Dermis microvascular lymphatic vessel endothelial cell (primary cell): ENCODE measurements around the gene SH2D3C. TPM values are rescaled to one million over a fixed set of nuclear protein-coding genes. Genes with fewer than 3 reads are reported as not detected.
A peak's percentile ranks its signal among the peaks of the same experiment; 100 is the strongest.

Experiments used
- DNase-seq, 2 donors: peaks; one replicate each; pipeline versions ENCODE4 v3.0.0 to v3.0.0-alpha.2; 2010; ENCODE audit warnings: low read depth in 2 of 2
- total RNA-seq: library from RNA; depleted of rRNA; stranded (reverse); fragments of >200 nt; gene quantifications from 2 replicates; pipeline ENCODE4 v1.2.1, GENCODE V29; 2014

SH2D3C gene
- 61.5 and 100 TPM in 2 replicates for total RNA-seq

DNA sequence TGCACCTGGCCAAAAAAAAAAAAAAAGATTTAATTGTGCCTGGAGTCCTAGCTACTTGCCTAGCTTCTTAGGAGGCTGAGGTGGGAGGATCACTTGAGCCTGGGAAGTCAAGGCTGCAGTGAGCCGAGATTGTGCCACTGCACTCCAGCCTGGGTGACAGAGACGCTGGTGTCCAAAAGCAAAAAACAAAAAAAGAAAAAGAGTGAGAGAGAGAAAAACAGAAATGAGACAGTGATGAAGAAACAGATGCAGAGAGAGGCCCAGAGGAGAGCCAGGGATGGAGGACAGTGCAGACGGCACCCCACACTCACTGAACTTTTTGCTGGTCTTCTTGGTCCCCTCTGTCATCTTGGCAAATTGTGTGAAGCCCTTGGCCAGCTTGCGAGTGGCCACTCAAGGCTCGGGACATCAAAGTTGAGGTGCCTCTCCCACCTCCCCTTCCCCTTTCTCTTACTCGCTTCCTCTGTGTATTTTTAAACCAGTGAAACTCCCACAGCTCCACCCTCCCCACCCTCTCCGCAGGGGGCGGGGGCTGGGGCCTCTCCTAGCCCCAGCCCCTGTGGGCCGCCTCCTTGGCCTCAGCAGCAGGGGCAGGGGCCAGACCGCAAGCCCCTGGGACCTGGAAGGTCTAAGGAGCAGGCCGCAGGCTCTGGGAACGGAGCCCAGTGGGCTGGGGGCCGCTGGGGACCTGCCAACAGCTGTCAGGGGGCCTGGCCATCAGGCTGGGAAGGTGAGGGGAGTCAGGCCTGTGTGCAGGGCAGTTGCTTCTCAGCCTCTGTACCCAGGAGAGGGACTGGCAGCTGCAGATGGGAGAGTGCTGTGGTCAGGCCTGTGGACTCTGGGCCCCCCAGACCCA, at the start of gene SH2D3C:
Gene SH2D3C, minus strand, starts transcription at position 387 of the 856 bp plus-strand sequence. Its CDS starts 39 bp downstream, at position 348.
- no peak for DNase-seq

DNA sequence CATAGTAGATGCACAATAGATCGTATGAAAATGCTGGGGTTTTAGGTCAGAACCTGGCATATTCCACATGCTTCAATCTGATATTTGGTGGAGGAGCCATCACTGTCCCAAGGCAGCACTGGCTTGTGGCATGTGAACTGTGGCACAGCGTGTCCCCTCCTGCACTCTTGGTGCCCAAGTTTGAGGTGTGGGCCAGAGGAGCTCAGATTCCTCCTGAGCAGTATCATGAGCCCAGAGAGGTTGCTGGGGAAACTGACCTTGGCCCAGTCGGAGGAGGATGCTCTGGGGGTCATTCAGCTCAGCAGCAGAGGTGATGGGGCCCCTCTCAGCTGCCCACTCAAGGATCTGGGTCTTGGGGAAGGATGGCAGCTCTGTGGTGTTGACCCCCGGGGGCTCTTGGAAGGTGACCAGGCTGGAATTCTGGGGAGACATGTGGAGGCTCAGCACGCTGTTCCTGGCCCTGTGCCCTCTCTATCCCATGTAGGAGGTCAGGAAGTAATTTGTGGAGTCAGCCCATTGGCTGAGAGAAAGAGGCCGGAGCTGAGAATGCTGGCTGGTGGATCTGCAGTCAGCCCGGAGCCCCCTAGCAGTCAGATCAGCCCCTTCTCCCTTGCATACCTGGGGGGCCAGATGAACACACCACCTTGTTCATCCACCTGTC, 47.9 kb upstream of the SH2D3C start:
- DNase-seq = peak in 1 of 2 donors; percentile 19

DNA sequence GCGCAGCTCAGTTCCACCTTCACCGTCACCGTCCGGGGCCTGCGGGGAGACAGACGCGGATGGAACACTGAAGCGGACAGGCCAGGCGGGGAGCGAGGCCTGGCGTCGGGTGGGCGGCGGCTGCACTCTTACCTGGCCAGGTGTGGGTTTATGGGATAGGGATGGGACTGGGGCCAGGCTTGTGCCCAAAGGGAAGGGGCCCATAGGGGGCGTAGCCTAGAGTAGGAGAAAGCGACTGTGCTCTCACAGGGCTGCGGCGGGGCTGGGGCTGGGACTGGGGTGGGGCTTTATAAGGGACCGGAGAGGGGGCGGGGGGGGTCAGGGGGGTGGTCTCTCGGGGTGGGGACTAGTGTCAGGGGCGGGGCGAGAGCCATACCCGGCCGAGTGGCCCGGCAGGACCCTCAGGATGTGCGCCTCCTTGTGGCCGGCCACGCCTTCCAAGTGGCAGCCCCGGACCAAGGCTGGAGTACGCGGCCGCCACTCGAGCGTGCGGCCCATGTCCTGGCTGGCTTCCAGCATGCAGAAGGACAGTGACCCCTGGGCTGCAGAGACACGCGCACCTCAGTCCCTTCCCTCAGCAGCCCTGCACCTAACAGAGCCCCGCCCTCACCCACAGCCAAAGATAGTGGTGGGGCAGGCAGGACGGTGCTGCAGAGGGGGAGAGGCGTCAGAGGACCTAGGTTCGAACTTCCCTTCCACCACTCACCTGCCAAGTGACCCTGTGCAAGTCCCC, 47.0 kb upstream of the SH2D3C start:
- peak in 1 of 2 donors; percentile 40 for DNase-seq

DNA sequence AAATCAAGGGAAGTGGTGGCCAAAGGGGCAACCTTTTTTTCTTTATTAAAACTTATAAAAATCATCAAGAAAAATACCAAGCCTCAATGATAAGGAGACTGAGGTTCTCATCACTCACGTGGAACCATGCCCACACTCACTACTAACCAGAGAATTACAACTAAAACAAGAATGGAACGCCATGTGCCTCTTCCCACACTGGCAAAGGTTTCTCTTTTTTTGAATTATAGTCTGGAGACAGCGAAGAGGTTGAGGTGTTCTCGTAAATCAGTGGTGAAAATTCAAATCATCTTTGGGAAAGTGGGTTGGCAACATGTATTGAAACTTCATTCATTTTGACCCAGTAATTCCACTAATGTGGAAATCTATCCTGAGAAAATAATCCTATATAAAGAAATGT, 43.6 kb upstream of the SH2D3C start:
- DNase-seq = no peak

GRCh38 chr9:127818574-127818973, 40.1 kb upstream of the SH2D3C start:
- no peak for DNase-seq

DNA sequence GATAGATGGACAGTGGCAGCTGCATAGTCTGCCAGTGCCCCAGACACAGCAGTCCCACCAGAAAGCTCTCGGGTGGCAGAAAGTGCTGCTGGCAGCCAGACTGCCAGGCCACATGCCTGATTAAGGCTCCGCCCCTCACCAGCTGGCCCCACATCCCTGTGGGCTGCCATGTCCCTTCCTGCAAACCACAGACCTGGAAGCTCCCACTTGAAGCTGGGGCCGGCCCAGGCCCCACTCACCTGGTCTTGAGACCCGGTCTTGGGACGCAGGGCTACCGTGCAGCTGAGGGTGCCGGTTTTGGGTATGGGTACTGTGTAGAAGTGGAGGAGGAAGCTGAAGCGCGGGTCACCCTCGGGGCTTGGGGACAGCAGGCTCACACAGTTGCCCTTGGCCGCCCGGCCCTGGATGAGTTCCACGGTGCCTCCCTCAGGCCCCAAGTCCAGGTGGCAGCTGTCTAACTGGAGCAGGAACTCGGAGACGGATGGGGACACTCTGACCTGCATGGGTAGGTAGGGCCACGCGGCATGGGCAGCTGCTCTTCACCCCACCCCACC, 39.5 kb upstream of the SH2D3C start:
- no peak for DNase-seq

DNA sequence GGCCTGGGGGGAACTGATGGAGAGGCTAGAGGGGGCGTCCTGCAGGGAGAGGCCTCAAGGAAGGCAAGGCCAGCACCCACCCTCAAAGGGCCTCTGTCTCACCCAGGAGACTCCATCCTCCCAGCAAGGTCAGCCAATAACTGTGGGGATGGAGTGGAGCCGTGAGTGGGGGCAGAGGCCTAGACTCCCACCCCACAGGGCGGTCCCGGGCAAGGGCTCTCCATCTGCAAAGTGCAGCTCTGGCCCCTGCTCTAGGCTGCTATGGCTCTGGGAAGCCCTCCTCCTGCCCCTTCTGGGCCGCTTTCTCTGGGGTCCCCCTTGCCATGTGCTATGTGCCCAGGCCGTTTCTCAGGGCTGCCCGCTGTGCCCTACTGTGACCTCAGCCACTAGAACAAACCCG, 38.3 kb upstream of the SH2D3C start:
- DNase-seq = no peak

DNA sequence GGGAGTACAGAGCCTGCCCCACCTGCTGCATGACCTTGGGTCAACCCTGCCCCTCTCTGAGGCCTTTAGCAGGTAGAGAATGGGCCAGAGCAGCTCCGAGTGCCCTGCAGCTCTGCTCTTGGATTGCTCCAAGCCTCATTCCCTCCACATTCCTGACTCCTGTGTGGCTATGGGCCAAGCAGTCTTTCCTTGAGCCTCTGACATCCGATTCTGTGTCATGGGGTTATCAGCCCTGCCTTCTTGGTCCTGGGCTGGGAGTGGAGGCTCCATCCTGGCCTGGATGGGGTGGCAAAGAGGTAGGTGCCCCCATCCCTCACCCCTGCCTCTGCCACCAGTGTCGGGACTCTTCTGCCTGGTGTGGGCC, 37.9 kb upstream of the SH2D3C start:
- no peak for DNase-seq

DNA sequence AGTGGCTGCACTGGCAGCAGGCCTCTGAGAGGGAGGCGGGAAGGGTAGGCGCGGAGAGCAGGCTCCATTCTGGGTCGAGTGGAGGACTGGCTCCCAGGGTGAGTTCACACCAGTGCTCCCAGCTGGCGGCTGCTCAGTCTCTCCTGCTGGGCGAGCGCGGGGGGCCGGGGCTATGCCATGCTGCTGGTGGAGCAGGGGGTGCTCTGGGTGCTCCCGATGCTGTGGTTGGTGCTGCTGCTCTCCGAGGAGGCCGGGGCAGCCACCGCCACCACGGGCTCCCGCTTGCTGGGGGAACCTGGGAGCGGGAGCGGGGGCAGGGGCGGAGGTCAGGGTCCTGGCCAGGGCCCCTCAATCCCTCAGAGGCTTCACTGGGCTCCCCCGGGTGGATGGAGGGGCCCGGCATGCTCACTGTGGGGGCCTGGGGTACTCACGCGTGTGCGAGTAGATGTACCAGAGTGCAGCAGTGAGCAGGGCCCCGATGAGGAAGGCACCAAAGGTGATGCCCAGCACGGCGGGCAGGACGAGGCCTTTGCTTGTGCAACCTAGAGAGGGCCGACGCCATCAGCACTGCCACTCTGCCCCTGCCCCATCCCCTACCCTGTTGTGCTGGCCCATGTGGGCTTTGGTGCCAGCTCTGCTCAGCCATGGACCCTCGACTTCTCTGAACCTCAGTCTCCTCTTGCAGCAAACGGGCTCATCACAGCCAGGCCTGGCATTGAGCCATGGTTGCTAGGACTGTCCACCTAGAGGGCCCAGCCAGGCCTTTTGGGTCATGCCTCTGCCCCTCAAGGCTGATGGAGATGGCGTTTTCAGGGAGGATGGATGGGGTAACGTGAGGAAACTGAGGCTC, 37.3 kb upstream of the SH2D3C start:
- DNase-seq = no peak

DNA sequence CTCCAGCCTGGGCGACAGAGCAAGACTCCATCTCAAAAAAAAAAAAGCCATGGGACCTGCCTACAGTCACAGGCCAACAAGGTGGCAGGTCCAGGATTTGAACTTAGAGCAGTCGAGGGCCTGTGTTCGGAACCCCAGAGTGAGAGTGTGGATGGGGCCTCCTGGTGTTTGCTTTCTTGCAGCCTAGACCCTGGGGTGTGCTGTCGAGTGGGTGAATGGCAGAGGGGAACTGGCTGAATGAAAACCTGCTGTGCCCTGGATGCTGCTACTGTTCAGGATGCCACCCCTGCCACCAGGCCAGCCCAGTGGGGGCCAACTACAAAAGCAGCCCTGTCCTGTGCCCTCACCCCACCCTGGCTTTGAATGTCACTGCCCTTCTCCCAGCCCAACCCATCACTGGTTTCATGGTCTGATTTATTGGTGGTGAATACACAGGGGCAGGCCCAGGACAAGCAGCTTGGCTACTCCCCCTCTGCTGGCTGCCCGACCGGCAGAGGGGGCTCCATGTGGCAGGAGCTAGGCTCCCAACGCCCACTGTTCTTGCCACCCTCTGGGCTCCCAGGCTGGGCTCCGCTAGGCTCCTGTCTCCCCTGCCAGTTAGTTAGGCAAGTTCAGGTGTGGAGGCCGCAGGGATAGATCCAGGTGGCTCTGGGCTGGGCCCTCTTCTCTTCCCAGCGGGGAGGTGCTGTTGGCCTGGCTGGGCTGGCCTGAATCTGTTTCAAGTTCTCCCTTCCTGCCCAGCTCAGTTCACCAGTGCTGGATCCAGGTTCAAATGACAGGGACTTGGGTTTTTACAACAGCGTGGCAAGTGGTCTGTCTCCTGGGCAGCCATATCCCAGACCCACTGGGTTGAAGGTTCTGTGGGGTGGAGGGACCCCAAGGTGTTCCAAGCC, 36.4 kb upstream of the SH2D3C start:
- DNase-seq = no peak

DNA sequence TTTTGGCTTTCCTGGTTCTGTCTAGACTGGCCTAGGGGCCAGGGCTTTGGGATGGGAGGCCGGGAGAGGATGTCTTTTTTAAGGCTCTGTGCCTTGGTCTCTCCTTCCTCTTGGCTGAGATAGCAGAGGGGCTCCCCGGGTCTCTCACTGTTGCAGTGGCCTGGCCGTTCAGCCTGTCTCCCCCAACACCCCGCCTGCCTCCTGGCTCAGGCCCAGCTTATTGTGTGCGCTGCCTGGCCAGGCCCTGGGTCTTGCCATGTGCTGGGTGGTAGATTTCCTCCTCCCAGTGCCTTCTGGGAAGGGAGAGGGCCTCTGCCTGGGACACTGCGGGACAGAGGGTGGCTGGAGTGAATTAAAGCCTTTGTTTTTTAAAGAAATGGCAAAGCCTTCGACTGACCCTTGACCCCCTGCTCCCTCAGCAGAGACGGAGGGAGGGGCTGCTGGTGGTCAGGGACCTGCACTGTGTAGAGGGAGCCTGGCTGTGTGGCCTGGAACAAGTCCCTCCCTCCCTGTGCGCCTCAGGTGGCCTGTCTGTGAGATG, 35.3 kb upstream of the SH2D3C start:
- DNase-seq = peak; percentile 24 to 61

- DNase-seq = no peak
These were observed 34.6 kb upstream of the SH2D3C start for GRCh38 chr9:127812936-127813675.

- no peak for DNase-seq
These were observed 33.5 kb upstream of the SH2D3C start for GRCh38 chr9:127812011-127812410.

DNA sequence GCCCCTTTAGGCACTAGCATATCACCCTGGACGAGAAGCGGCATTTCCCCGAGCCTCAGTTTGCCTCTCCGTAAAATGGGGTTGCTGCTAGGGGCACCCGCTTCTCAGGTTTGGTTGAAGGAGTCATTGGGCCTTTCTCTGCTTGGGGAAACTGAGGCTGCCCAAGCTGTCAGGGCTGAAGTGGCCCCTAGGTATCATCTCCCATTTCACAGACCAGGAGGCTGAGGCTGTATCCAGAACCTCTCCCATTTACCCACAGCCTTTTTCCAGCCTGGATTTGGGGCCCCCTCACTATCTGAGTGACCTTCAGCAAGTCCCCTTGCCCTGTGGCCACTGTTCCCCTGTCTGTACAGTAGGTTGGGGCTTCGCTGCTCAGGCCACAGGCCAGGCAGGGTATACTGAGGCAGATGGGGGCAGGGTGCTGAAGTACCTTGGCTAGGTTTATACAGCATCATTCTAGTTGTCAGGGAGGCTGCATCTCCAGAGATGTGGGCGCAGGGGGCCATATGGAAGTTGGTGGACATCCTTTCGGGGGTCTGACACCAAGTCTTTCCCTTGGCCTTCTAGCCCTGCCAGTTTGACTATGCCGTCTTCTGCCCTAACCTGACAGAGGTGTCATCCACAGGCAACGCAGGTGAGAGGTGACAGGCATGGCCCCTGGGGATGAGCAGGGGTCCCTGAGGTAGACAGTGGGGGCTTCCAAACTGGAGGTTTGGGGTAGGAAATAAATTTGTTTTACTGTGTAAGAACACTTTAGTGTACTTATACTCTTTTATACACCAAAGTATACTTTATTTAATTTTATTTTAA, 32.1 kb upstream of the SH2D3C start:
- DNase-seq = no peak

DNA sequence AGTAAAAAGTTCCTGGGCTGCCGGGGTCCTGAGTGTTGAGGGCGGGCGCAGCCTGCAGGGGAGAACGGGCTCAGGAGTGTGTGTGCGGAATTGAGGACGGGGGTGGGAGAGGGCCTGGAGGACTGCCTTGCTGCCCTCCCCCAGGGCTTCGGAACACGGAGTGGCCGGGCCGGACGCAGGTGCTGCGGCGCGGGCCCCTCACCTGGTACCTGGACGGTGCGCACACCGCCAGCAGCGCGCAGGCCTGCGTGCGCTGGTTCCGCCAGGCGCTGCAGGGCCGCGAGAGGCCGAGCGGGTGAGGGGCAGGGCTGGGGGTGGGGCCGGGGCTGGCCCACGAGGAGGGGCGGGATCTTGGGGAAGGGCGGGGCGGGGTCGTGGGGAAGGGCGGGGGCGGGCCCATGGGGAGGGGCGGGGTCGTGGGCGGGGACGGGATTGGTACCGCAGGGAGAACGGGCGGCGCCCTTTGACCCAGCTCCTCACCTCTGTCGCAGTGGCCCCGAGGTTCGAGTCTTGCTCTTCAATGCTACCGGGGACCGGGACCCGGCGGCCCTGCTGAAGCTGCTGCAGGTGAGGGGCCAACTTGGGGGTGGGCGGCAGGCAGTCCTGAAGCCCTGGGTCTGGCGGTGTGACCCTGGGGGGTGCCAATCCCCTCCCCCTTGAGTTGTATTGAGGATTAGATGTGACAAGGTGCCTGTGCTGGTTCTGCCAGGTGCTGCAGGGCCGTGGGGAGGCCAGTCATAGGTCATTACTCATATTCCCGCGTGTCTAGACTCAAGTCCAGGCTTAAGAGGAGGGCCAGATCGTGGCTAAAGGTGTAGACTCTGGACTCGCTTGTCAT, 31.3 kb upstream of the SH2D3C start:
- DNase-seq = peak in 1 of 2 donors; percentile 45

- no peak for DNase-seq
These were observed 30.6 kb upstream of the SH2D3C start for GRCh38 chr9:127809002-127809539.
